ENCODE measurements around the gene AKR1B1.

Gene AKR1B1

GRCh38 chr7:134415700-134416099 is 43.2 kb downstream of the AKR1B1 start:
- Histone ChIP-seq H3K4me3 (ENCODE audit: low read depth, low read length) (no peak overlapping the region), H3K36me3 (replicated peaks) (no peaks in the 10 kb centered on the region), H3K27me3 (replicated peaks) (no peaks in the 10 kb centered on the region), H3K27ac (no peak overlapping the region)
- DNase-seq, result no peak
- in situ Hi-C loops (cut with HindIII; ENCODE audit: low pct_ligation_motif_present, low sequenced_read_pairs), result no loop called here
- TF ChIP-seq CTCF (IDR thresholded peaks at IDR 0.05; ENCODE audit: low read depth, low read length, missing control alignments), result no peak

- H3K27ac ChIP-seq, result no peak overlapping the region
- no peak for TF ChIP-seq CTCF (IDR thresholded peaks at IDR 0.05; ENCODE audit: low read depth, low read length, missing control alignments)
- no peaks in the 10 kb centered on the region for H3K27me3 ChIP-seq (replicated peaks)
- in situ Hi-C loops (cut with HindIII; ENCODE audit: low pct_ligation_motif_present, low sequenced_read_pairs), result no loop called here
- no peaks in the 10 kb centered on the region for H3K36me3 ChIP-seq (replicated peaks)
- H3K4me3 ChIP-seq (ENCODE audit: low read depth, low read length), result no peak overlapping the region
- no peak for DNase-seq
Measured at GRCh38 chr7:134414109-134414508, 44.8 kb downstream of the AKR1B1 start.

DNA sequence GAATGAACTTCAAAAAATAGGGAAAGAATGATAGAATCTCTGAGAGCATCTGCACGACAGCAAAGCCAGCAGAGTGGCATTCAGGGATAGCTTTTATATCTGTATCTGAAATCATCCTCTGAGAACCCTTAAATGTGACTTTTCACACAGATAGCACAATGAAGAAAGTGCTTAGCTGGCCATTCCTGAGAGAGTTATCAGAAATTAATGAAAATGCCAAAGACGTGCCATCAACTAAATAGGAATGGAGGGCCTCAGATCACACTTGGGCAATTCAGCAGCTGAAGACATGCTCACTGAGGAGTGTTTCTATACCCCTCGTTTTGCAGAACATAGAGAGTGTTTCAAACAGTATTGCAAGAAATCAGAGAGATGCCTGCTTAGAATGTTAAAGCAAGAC is 51.6 kb downstream of the AKR1B1 start:
- DNase-seq, result no peak
- no peak for TF ChIP-seq CTCF (IDR thresholded peaks at IDR 0.05; ENCODE audit: low read depth, low read length, missing control alignments)
- in situ Hi-C loops (cut with HindIII; ENCODE audit: low pct_ligation_motif_present, low sequenced_read_pairs), result no loop called here

DNA sequence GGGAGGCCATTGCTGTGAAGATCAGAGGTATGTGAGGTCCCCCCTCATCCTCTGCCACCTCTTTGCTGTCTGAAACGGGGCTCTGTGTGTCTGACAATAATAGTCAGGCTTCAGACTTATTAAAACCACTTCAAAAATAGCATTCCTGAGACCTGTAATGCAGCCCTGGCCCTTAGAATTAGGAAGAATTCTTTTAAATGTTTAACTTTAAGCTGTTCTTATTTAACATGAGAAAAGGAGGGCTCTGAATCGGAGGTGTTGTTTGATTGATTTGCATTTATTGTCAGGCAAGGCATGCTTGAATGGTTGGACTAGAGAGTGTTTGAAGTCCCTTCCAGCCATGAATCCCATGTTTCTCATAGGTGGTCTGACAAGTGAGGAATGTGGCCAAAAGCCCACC is 52.5 kb downstream of the AKR1B1 start:
- Histone ChIP-seq H3K27ac (no peak overlapping the region), H3K4me3 (ENCODE audit: low read depth, low read length) (no peak overlapping the region), H3K27me3 (replicated peaks) (no peaks in the 10 kb centered on the region), H3K36me3 (replicated peaks) (no peaks in the 10 kb centered on the region)
- no peak for DNase-seq
- in situ Hi-C loops (cut with HindIII; ENCODE audit: low pct_ligation_motif_present, low sequenced_read_pairs), result no loop called here
- TF ChIP-seq CTCF (IDR thresholded peaks at IDR 0.05; ENCODE audit: low read depth, low read length, missing control alignments), result no peak

More for the DNA sequence above, 51.6 kb downstream of the AKR1B1 start:
- Histone ChIP-seq H3K27ac (no peak overlapping the region), H3K27me3 (replicated peaks) (no peaks in the 10 kb centered on the region), H3K4me3 (ENCODE audit: low read depth, low read length) (no peak overlapping the region), H3K36me3 (replicated peaks) (no peaks in the 10 kb centered on the region)

- in situ Hi-C loops (cut with HindIII; ENCODE audit: low pct_ligation_motif_present, low sequenced_read_pairs), result no loop called here
- TF ChIP-seq CTCF (IDR thresholded peaks at IDR 0.05; ENCODE audit: low read depth, low read length, missing control alignments), result no peak
Measured at GRCh38 chr7:134405299-134405698, 53.6 kb downstream of the AKR1B1 start.

GRCh38 chr7:134403062-134403461 is 55.8 kb downstream of the AKR1B1 start:
- no peaks in the 10 kb centered on the region for H3K36me3 ChIP-seq (replicated peaks)
- no peak for TF ChIP-seq CTCF (IDR thresholded peaks at IDR 0.05; ENCODE audit: low read depth, low read length, missing control alignments)
- DNase-seq, result no peak
- no peak overlapping the region for H3K4me3 ChIP-seq (ENCODE audit: low read depth, low read length)
- H3K27ac ChIP-seq, result no peak overlapping the region
- in situ Hi-C loops (cut with HindIII; ENCODE audit: low pct_ligation_motif_present, low sequenced_read_pairs), result no loop called here
- no peaks in the 10 kb centered on the region for H3K27me3 ChIP-seq (replicated peaks)

More at GRCh38 chr7:134405299-134405698, 53.6 kb downstream of the AKR1B1 start:
- no peaks in the 10 kb centered on the region for H3K36me3 ChIP-seq (replicated peaks)
- no peaks in the 10 kb centered on the region for H3K27me3 ChIP-seq (replicated peaks)
- no peak for DNase-seq
- no peak overlapping the region for H3K27ac ChIP-seq
- no peak overlapping the region for H3K4me3 ChIP-seq (ENCODE audit: low read depth, low read length)

Data from brain microvascular endothelial cell (primary cell).